ENCODE results near the gene UTF1. TPM values are rescaled to one million over a fixed set of nuclear protein-coding genes. Genes with fewer than 3 reads are reported as not detected.

Gene UTF1
- total RNA-seq, 2 experiments from 2014 or later, result not detected

- H3K9me2 ChIP-seq (ENCODE audit: insufficient read depth, low read length), result no peaks in the 10 kb centered on the region
- BruUV-seq (replicated peaks), result no TSS peak
- intact Hi-C loops (cut with micrococcal nuclease; ENCODE audit: unreplicated experiment), result no loop called here
- no peaks in the 10 kb centered on the region for H3K9me3 ChIP-seq (ENCODE audit: low read length)
- H3K4me1 ChIP-seq (ENCODE audit: insufficient read depth, low read length, poor library complexity, severe bottlenecking), result no peaks in the 10 kb centered on the region
- H3K4me2 ChIP-seq (ENCODE audit: low read length), result no peak overlapping the region
- no peak overlapping the region for H2AFZ ChIP-seq (ENCODE audit: low read length)
- H3K4me3 ChIP-seq (ENCODE audit: low read depth, low read length, poor library complexity, severe bottlenecking), result no peak overlapping the region
- DNase-seq (ENCODE audit: low spot score), result no peak
- POLR2A ChIA-PET, result no interaction called here
- CTCF ChIA-PET (ENCODE audit: unreplicated experiment), result no interaction called here
- H3K27ac ChIP-seq (ENCODE audit: low read depth, low read length, poor library complexity, severe bottlenecking), result no peak overlapping the region
- no peaks in the 10 kb centered on the region for H3K79me2 ChIP-seq (ENCODE audit: insufficient read depth, low read depth, low read length)
- H4K20me1 ChIP-seq (ENCODE audit: insufficient read depth, low read length), result no peaks in the 10 kb centered on the region
- TF ChIP-seq CTCF (conservative IDR thresholded peaks at IDR 0.05; ENCODE audit: low read length), result no peak
- TF ChIP-seq EZH2phosphoT487 (IDR thresholded peaks at IDR 0.05; ENCODE audit: borderline replicate concordance, low read depth, low read length), result no peak
- H3K36me3 ChIP-seq (ENCODE audit: insufficient read depth, low read length), result no peaks in the 10 kb centered on the region
Observed at GRCh38 chr10:133209117-133209516, 20.9 kb upstream of the UTF1 start.

DNA sequence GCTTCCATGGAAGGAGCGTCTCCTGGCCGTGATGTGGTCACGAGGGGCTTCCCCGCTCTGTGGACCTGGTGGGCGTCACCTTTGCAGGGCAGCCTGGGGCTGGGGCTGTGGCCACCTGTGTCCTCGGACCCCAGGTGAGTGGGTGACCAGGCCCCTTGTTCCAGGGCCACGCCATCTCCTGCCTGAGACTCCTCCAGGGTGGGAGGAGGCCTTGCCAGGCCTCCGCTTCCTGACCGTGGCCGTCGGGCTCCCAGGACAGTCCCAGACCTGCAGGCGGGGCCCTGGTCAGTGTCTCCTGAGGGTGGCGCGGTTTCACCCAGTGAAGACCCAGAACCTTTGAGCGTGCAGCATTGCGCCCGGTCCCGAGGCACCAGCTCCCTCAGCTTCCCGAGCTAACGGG, 20.4 kb upstream of the UTF1 start:
- POLR2A ChIA-PET, result no interaction called here
- no peaks in the 10 kb centered on the region for H3K79me2 ChIP-seq (ENCODE audit: insufficient read depth, low read depth, low read length)
- no peak overlapping the region for H2AFZ ChIP-seq (ENCODE audit: low read length)
- H3K27ac ChIP-seq (ENCODE audit: low read depth, low read length, poor library complexity, severe bottlenecking), result no peak overlapping the region
- CTCF ChIA-PET (ENCODE audit: unreplicated experiment), result no interaction called here
- H3K9me3 ChIP-seq (ENCODE audit: low read length), result no peaks in the 10 kb centered on the region
- TF ChIP-seq CTCF (conservative IDR thresholded peaks at IDR 0.05; ENCODE audit: low read length) (no peak), EZH2phosphoT487 (IDR thresholded peaks at IDR 0.05; ENCODE audit: borderline replicate concordance, low read depth, low read length) (no peak)
- intact Hi-C loops (cut with micrococcal nuclease; ENCODE audit: unreplicated experiment), result no loop called here
- no peaks in the 10 kb centered on the region for H4K20me1 ChIP-seq (ENCODE audit: insufficient read depth, low read length)
- no peaks in the 10 kb centered on the region for H3K4me1 ChIP-seq (ENCODE audit: insufficient read depth, low read length, poor library complexity, severe bottlenecking)
- DNase-seq (ENCODE audit: low spot score), result no peak
- no peaks in the 10 kb centered on the region for H3K36me3 ChIP-seq (ENCODE audit: insufficient read depth, low read length)
- no TSS peak for BruUV-seq (replicated peaks)
- no peak overlapping the region for H3K4me3 ChIP-seq (ENCODE audit: low read depth, low read length, poor library complexity, severe bottlenecking)
- H3K9me2 ChIP-seq (ENCODE audit: insufficient read depth, low read length), result no peaks in the 10 kb centered on the region
- no peak overlapping the region for H3K4me2 ChIP-seq (ENCODE audit: low read length)

- Histone ChIP-seq H3K9me3 (ENCODE audit: low read length) (no peaks in the 10 kb centered on the region), H3K36me3 (ENCODE audit: insufficient read depth, low read length) (no peaks in the 10 kb centered on the region), H4K20me1 (ENCODE audit: insufficient read depth, low read length) (no peaks in the 10 kb centered on the region), H3K4me2 (ENCODE audit: low read length) (no peak overlapping the region), H3K27ac (ENCODE audit: low read depth, low read length, poor library complexity, severe bottlenecking) (no peak overlapping the region), H3K79me2 (ENCODE audit: insufficient read depth, low read depth, low read length) (no peaks in the 10 kb centered on the region), H2AFZ (ENCODE audit: low read length) (no peak overlapping the region), H3K9me2 (ENCODE audit: insufficient read depth, low read length) (no peaks in the 10 kb centered on the region), H3K4me3 (ENCODE audit: low read depth, low read length, poor library complexity, severe bottlenecking) (no peak overlapping the region), H3K4me1 (ENCODE audit: insufficient read depth, low read length, poor library complexity, severe bottlenecking) (no peaks in the 10 kb centered on the region)
- intact Hi-C loops (cut with micrococcal nuclease; ENCODE audit: unreplicated experiment), result no loop called here
- BruUV-seq (replicated peaks), result no TSS peak
- CTCF ChIA-PET (ENCODE audit: unreplicated experiment), result no interaction called here
- no peak for DNase-seq (ENCODE audit: low spot score)
- no peak for TF ChIP-seq CTCF (conservative IDR thresholded peaks at IDR 0.05; ENCODE audit: low read length)
- POLR2A ChIA-PET, result no interaction called here
Observed at GRCh38 chr10:133210398-133211140, 19.4 kb upstream of the UTF1 start.

Data from OCI-LY7 (cell line).